Tongue (tissue), 2 donors: ENCODE measurements around the gene DCXR. TPM values are rescaled to one million over a fixed set of nuclear protein-coding genes. Genes with fewer than 3 reads are reported as not detected.

Experiments used
- DNase-seq: peaks from one replicate; pipeline ENCODE4 v3.0.0-alpha.2; 2015
- total RNA-seq: library from RNA; depleted of rRNA; stranded (reverse); fragments of >200 nt; gene quantifications from one replicate; pipeline ENCODE4 v1.2.3, GENCODE V29; 2014

DCXR gene
- total RNA-seq, 1 donor from 2014 or later: 36.7 TPM

- no peak for DNase-seq
Measured at GRCh38 chr17:82072827-82073226, 35.3 kb upstream of the DCXR start.

GRCh38 chr17:82070611-82071010, 33.1 kb upstream of the DCXR start:
- DNase-seq: no peak

GRCh38 chr17:82065638-82066303, 28.3 kb upstream of the DCXR start, which contains the start of gene DUS1L:
Gene DUS1L, minus strand, starts transcription at chr17:82065804. Its CDS starts 745 bp downstream, at chr17:82065059.
- peak; percentile 67 for DNase-seq

GRCh38 chr17:82065193-82065637, 27.7 kb upstream of the DCXR start:
- no peak for DNase-seq

- DNase-seq: no peak
Measured at GRCh38 chr17:82064433-82065192, 27.1 kb upstream of the DCXR start.

- DNase-seq: no peak
Measured at GRCh38 chr17:82063424-82064415, 26.2 kb upstream of the DCXR start.

GRCh38 chr17:82062984-82063368, 25.5 kb upstream of the DCXR start:
- DNase-seq: no peak

- no peak for DNase-seq
Measured at GRCh38 chr17:82062076-82062983, 24.8 kb upstream of the DCXR start.

- DNase-seq: no peak
Measured at GRCh38 chr17:82061047-82061925, 23.8 kb upstream of the DCXR start.

- no peak for DNase-seq
Measured at GRCh38 chr17:82060614-82061013, 23.1 kb upstream of the DCXR start.

- no peak for DNase-seq
Measured at GRCh38 chr17:82060001-82060380, 22.5 kb upstream of the DCXR start.

- DNase-seq: no peak
Measured at GRCh38 chr17:82059272-82060000, 21.9 kb upstream of the DCXR start.

- DNase-seq: no peak
Measured at GRCh38 chr17:82058855-82059249, 21.4 kb upstream of the DCXR start.

GRCh38 chr17:82058230-82058854, 20.8 kb upstream of the DCXR start:
- DNase-seq: no peak

GRCh38 chr17:82056729-82057621, 19.5 kb upstream of the DCXR start:
- DNase-seq: no peak

- no peak for DNase-seq
Measured at GRCh38 chr17:82055965-82056728, 18.6 kb upstream of the DCXR start.
